Measurements from ENCODE around the gene ICAM1. TPM values are rescaled to one million over a fixed set of nuclear protein-coding genes. Genes with fewer than 3 reads are reported as not detected.

The ICAM1 gene
- total RNA-seq, 4 donors from 2014 or later: 6.5 to 32.8 (median 23.2) TPM

DNA sequence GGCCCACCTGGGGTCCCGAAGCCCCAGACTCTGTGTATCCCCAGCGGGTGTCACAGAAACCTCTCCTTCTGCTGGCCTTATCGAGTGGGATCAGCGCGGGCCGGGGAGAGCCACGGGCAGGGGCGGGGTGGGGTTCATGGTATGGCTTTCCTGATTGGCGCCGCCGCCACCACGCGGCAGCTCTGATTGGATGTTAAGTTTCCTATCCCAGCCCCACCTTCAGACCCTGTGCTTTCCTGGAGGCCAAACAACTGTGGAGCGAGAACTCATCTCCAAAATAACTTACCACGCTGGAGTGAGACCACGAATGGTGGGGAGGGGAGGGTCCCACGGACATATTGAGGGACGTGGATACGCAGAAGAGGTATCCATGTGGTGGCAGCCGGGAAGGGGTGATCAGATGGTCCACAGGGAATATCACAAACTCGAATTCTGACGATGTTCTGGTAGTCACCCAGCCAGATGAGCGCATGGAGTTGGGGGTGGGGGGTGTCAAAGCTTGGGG lies 17.8 kb downstream of the ICAM1 start:
- H3K27me3 ChIP-seq: peaks cover 36 to 48% of the 10 kb centered on the region in 2 donors
- no peaks in the 10 kb centered on the region for H3K36me3 ChIP-seq
- intact Hi-C loops (cut with DNase I; ENCODE audit: low total_unique reads): no loop called here
- H3K4me1 ChIP-seq: peaks cover 0 to 31% of the 10 kb centered on the region in 2 donors
- DNase-seq: no peak
- H3K27ac ChIP-seq: no peak overlapping the region
- H3K4me3 ChIP-seq: no peak overlapping the region
- no peak for TF ChIP-seq POLR2A (IDR thresholded peaks at IDR 0.05)
- no peak for TF ChIP-seq CTCF (IDR thresholded peaks at IDR 0.05)
- H3K9me3 ChIP-seq: no peaks in the 10 kb centered on the region

DNA sequence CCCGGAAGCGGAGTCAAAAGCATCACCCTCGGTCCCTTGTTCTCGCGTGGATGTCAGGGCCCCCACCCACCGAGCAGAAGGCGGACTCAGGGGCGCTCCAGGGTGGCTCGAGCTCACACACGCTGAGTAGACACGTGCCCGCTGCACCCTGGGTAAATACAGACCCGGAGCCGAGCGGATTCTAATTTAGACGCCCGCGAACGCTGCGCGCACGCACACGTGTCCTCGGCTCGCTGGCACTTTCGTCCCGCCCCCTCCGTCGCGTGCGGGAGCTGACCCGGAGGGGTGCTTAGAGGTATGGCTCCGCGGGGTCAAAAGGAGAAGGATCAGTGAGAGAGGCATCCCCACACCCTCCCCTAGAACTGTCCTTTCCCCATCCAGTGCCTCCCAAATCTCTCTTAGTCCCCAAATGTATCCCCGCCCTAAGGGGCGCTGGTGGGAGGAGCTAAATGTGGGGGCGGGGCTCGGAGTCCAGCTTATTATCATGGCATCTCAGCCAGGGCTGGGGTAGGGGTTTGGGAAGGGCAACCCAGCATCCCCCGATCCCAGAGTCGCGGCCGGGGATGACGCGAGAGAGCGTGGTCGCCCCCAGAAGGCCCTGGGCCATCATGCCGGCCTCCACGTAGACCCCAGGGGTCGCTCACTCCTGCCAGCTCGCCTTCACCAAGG lies 18.4 kb downstream of the ICAM1 start:
- H3K9me3 ChIP-seq: no peaks in the 10 kb centered on the region
- no peak for DNase-seq
- peaks cover 39 to 54% of the 10 kb centered on the region in 2 donors for H3K27me3 ChIP-seq
- peak overlapping the region in 1 of 2 donors; percentile 11 for H3K4me3 ChIP-seq
- intact Hi-C loops (cut with DNase I; ENCODE audit: low total_unique reads): no loop called here
- H3K27ac ChIP-seq: no peak overlapping the region
- TF ChIP-seq CTCF (IDR thresholded peaks at IDR 0.05) (no peak), POLR2A (IDR thresholded peaks at IDR 0.05) (no peak)
- no peaks in the 10 kb centered on the region for H3K36me3 ChIP-seq
- peaks cover 0 to 31% of the 10 kb centered on the region in 2 donors for H3K4me1 ChIP-seq

GRCh38 chr19:10289836-10290356 lies 19.0 kb downstream of the ICAM1 start, which contains the start of gene ICAM5:
ICAM5 (plus strand) TSS chr19:10289952; CDS start chr19:10290044, 92 bp downstream.
- Histone ChIP-seq H3K27me3 (peaks cover 39 to 60% of the 10 kb centered on the region in 2 donors), H3K36me3 (no peaks in the 10 kb centered on the region), H3K4me1 (peaks cover 0 to 31% of the 10 kb centered on the region in 2 donors), H3K9me3 (no peaks in the 10 kb centered on the region), H3K27ac (no peak within 1 kb of the TSS), H3K4me3 (peak within 1 kb of the TSS in 1 of 2 donors; percentile 11)
- TF ChIP-seq POLR2A (IDR thresholded peaks at IDR 0.05): no peak
- no peak for TF ChIP-seq CTCF (IDR thresholded peaks at IDR 0.05)
- intact Hi-C loops (cut with DNase I; ENCODE audit: low total_unique reads): no loop called here
- no peak for DNase-seq

- intact Hi-C loops (cut with DNase I; ENCODE audit: low total_unique reads): no loop called here
Measured at GRCh38 chr19:10290357-10290875, 19.5 kb downstream of the ICAM1 start.

More at GRCh38 chr19:10290357-10290875, 19.5 kb downstream of the ICAM1 start:
- TF ChIP-seq CTCF (IDR thresholded peaks at IDR 0.05): no peak
- no peak for TF ChIP-seq POLR2A (IDR thresholded peaks at IDR 0.05)
- H3K36me3 ChIP-seq: no peaks in the 10 kb centered on the region
- H3K4me3 ChIP-seq: no peak overlapping the region
- DNase-seq: no peak
- no peaks in the 10 kb centered on the region for H3K9me3 ChIP-seq
- no peak overlapping the region for H3K27ac ChIP-seq
- peaks cover 44 to 65% of the 10 kb centered on the region in 2 donors for H3K27me3 ChIP-seq
- H3K4me1 ChIP-seq: peaks cover 0 to 31% of the 10 kb centered on the region in 2 donors

Data from uterus (tissue), 4 donors.